HG02981 (cell line): ENCODE measurements around the gene NPAS3.

Experiments used
- ATAC-seq: cut with Tn5 transposase; IDR thresholded peaks from one replicate; pipeline ENCODE4 v1.9.1; 2021; ENCODE audit warnings: mild to moderate bottlenecking, moderate library complexity; ENCODE audit not compliant: unreplicated experiment

The NPAS3 gene

DNA sequence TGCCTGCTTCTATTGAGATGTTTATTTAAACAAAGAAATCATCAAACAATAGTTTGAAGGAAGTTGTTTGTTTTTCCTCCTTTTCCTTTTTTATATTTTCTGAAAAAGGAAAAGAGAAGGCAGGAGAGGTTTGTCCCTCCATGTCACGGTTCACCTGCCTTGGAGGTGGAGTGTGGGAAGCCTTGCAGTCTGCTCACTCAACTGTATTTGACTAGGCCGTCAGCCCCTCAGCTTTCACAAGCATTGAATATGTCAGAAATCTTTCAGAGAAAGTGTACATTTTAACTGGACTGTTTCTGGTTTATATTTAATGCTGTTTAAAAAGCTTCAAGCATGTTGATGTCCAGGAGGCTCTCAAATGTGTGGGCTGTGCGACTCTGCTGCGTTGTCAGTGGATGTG, 370.4 kb downstream of the NPAS3 start:
- no peak for ATAC-seq

GRCh38 chr14:33315217-33315616, 376.5 kb downstream of the NPAS3 start:
- no peak for ATAC-seq

DNA sequence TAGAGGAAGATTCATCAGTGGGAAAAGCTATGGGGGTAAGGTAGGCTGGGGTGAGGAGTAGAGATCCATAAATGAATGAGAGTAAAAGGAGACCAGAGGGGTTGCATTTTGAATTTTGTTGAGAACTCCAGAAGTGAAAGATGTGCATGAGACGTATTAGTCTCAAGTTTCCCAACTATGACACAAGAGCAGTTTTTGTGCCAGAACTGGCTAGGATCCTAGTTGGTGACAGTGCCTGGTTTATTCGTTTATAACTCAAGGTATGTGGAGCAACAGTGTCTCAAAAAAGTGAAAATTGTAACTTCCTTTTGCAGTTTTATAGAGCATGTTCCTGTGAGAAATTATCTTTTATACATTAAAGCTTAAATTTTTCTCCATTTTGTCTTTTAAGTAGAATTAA, 377.0 kb downstream of the NPAS3 start:
- no peak for ATAC-seq

DNA sequence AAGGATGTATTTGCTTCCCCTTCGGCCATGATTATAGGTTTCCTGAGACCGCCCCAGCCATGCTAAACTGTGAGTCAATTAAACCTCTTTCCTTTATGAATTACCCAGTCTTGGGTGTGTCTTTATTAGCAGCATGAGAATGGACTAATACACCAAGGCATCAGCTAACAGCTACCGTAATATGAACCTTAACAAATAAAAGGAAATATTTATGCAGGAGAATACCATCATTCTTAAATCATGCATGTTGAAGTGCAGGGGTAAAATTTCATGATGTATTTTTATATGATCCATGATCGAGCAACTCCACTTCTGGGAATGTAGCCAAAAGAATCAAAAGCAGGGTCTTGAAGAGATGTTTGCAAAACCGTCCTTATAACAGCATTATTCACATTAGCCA, 379.0 kb downstream of the NPAS3 start:
- ATAC-seq, result no peak

DNA sequence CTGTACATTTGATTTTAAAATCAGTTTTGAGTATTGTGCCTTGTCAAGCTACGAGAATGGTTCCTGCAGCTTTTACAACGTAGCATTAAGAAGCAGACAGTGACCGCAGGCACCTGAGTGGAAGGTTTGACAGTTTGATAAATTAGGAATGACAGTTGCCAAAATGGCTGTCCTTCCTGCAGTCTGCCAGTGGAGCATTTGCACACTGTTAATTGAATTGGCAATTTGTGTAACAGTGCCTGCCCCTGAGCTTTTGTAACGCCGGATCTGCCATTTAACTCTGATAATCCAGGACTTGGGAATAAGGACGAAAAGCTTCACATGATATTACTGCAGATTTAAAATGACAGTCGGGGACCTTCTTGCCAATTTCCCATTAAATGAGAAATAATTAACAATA, 385.3 kb downstream of the NPAS3 start:
- ATAC-seq, result no peak

- ATAC-seq, result no peak
Observed at GRCh38 chr14:33331176-33331949, 392.7 kb downstream of the NPAS3 start.

GRCh38 chr14:33332497-33332896, 393.8 kb downstream of the NPAS3 start:
- no peak for ATAC-seq

- ATAC-seq, result no peak
Observed at GRCh38 chr14:33335366-33335765, 396.7 kb downstream of the NPAS3 start.

GRCh38 chr14:33342299-33342974, 403.8 kb downstream of the NPAS3 start:
- ATAC-seq, result no peak

DNA sequence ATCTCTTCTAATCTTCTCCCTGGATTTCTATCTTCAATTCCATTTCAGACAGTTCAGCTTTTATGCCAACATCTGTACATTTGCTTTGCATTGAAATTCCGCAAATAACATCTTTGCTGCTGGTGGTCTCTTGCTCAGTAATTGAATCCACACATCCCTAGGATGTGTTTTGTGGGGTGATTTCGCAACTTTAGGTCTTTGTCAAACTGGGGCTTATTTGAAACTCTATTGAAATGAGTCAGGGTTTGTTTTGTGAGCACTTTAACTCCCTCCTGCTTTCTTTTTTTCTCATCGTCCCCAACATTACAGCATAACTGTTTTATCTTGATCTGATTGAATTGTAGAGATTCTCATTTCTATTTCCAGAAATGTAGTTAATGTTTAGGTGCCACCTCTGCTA, 404.3 kb downstream of the NPAS3 start:
- no peak for ATAC-seq

GRCh38 chr14:33347796-33348195, 409.1 kb downstream of the NPAS3 start:
- ATAC-seq, result no peak

GRCh38 chr14:33348510-33348909, 409.8 kb downstream of the NPAS3 start:
- ATAC-seq, result no peak

DNA sequence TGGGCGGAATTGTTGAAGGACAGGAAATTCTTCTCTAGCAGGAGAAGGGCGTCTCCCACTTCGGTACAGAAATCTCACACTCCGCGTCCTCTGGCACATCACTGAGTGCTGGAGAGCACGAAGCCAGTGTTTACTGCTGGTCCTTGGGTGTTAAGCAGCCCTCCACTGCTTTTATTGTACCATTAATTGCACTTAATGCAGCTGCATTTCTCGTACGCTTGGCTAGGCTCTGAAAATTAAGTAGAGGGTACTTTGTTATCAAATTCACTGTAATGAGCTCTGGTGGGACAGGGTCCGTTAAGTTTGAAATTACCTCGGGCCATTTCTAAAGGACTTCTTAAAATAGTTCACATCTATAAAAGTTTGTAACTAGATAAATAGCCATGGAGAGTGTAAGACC, 411.2 kb downstream of the NPAS3 start:
- ATAC-seq, result no peak

- no peak for ATAC-seq
Observed at GRCh38 chr14:33350366-33350990, 411.8 kb downstream of the NPAS3 start.

DNA sequence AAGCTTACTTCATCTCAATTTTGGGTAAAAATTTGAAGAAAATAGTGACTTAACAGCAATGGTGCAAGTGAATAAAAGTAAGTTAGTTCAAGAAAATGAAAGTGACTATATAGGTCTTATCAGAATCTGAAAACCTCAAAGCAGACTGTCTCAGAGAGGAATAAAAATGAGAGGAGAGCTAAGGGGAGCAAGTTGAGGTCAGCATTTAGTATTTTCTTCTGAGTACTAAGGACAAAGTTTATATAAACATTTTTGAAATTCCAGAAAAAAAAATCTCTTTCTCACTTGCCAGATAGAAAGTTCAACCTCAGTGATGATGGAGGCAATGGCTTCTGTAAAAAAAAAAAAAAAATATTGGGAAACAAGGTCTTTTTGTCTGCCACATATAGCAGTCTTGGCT, 414.1 kb downstream of the NPAS3 start:
- no peak for ATAC-seq

DNA sequence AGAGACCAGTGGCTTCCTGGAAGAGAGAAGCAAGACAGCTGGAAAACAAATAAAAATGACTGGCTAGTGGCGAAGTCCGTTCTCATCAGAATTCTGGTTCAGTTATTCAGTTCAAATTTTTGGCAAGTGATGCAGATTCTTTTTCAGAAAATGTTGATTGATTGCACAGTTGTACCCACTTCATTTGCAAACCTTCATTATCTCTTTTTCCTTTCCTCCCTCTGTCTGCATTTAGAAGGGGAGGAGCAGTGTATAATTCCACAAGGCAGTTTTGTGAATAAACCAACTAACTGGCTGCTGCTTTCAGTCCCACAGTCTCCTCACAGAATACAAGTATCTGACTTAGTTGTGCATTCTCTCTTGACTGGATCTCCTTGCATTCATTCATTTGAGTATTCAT, 417.5 kb downstream of the NPAS3 start:
- no peak for ATAC-seq

DNA sequence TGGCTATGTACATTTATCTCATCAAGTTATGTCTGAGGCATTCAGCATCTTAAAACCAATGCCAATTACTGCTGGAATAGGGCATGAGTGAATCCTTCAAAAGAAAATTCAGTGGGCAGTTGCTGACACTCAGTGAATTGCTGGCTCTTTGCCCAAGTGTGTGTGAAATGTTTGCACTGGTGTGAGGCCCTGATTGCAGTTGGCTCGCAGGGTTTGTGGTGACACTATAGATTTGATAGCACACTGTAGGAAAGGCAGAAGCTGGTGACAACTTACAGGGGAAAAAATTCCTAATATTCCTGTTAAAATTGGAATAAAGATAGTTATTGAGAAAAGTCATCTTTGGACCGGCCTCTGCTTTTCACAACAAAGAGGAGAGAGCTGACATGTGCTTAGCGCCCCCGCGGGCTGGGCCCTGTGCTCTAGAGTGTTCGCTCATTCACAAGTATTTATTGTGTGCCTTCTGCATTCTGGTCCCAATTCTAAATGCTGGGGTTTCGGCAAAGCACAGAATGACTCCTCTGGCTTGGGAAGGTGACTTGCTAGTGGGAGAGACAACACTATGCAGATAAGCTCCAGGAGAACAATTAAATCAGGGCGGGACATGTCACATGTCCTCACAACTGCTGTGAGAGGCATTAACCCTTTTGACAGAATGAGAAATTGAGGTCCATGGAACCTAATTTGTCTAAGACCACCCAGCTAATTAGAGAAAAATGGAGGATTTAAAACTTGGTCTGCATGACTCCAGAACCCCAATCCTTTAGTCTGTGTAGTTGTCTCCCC, 418.7 kb downstream of the NPAS3 start:
- ATAC-seq, result no peak

GRCh38 chr14:33359288-33359881, 420.7 kb downstream of the NPAS3 start:
- ATAC-seq, result no peak

DNA sequence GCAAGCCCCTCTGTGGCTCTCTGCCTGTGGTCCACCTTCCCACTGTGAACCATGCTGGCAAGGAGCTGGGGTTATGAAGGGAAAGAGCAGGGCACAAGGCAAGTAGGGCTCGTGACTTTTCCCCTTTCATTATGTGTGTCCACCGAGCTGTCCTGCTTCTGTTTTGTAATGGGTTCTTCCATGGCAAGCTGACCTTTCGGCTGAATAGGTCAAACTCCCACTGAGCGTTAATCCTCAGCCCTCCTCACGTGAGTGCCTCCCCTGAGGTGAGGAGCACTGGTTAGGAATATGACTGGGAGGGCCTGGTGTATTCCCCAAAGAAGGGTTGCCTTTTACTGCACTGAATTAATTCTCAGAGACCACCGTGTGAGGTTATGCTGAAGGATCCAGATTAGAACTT, 424.3 kb downstream of the NPAS3 start:
- ATAC-seq, result no peak

GRCh38 chr14:33363682-33364081, 425.0 kb downstream of the NPAS3 start:
- no peak for ATAC-seq

DNA sequence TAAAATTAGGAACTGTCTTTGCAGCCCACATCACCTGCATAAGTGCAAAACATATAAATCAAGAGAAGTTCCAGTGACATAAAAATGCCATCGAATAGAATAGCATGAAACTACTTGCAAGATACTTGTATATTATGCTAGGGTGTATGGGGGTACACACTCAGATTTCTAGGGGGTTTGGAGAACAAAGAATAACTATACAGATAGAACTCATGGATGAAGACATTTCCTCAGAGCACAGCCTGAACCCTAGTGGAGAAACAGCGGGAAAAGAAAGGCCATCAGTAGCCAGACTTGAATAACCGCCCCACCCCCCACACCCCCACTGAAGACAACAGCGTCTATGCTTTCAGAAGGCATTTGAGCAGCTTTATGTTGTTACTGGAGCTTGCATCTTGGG, 425.8 kb downstream of the NPAS3 start:
- no peak for ATAC-seq
